Right cardiac atrium (tissue), 5 donors: ENCODE data around the gene RNF4. TPM values are rescaled to one million over a fixed set of nuclear protein-coding genes. Genes with fewer than 3 reads are reported as not detected.

Experiments
- ATAC-seq, 2 donors: fragments of 200-7000 bp; cut with Tn5 transposase; one replicate each; pipeline versions ENCODE4 v1.8.0 to v1.9.1; 2020; ENCODE audit warnings: moderate library complexity in 2 of 2, mild to moderate bottlenecking in 1 of 2
- DNase-seq, 3 donors: peaks; one replicate each; pipeline ENCODE4 v3.0.0-alpha.2; 2020
- H3K27ac ChIP-seq: one replicate; pipeline ENCODE4 v1.5.1; 2013; ENCODE audit warnings: mild to moderate bottlenecking, low read length, control low read depth, moderate library complexity
- H3K27me3 ChIP-seq: one replicate; pipeline ENCODE4 v1.6.1; 2013; ENCODE audit not compliant: control insufficient read depth, insufficient read depth
- H3K4me1 ChIP-seq: one replicate; pipeline ENCODE4 v1.6.1; 2013; ENCODE audit warnings: low read length; ENCODE audit not compliant: control insufficient read depth, insufficient read depth
- H3K4me3 ChIP-seq: one replicate; pipeline ENCODE4 v1.5.1; 2013; ENCODE audit warnings: low read length, control low read depth
- H3K9me3 ChIP-seq: one replicate; pipeline ENCODE4 v1.6.1; 2013; ENCODE audit warnings: low read length; ENCODE audit not compliant: control insufficient read depth
- WGBS: extraction: QIAGEN DNeasy Blood & Tissue Kit; methylation state at CpG from one replicate; pipeline ENCODE4 v1.1.7; 2013; 5-methylcytosine and 5-hydroxymethylcytosine counted together
- intact Hi-C, 4 donors: fragments of 100-400 bp; cut with DNase I; formaldehyde crosslinking; loops; one replicate each; pipeline versions ENCODE4 v1.11.0 to v1.14.0; 2022 to 2023
- polyA plus RNA-seq: library from polyadenylated mRNA; stranded (reverse); fragments of 200-250 nt; gene quantifications from one replicate; pipeline ENCODE4 v1.2.3, GENCODE V29; 2013
- total RNA-seq, 4 donors: library from RNA; stranded (reverse); fragmentation: NEBNext Ultra II Directional; extraction: Animal tissue kit (Norgen Biotek cat#: 25700); gene quantifications; one replicate each; pipeline ENCODE4 v1.2.1, GENCODE V29; 2021
- donor health status: healthy with polysubstance abuse.
- donor health status: DM: no; HTN: yes; CAD: no.
- donor health status: DM: no; HTN: no; CAD: no.
- donor health status: DM: no; HTN: yes; CAD: no; lungs with severe emphysema.
- donor health status: DM: yes; HTN: yes; CAD: no.

The RNF4 gene
- total and polyA plus RNA-seq, 5 donors, result 16.3 to 35.7 (median 29.5) TPM

DNA sequence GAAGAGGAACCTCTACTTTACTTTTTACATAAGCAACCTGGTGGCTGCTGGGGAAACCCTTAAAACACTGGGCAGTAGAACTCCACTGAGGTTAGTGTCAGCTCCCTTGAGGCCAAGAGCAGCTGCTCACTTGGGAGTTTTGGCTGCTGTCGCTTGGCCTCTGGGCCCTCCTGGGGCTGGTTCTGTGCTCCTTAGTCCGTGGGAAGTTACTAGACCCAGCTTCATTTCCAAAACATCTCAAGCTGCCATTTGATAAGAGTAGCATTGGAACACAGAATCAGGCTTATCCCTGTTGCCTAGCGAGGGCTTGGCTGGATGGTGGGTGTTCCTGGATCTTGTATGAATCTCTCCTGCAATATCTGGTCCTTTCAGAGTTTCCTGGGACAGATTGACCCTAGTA lies 26.1 kb downstream of the RNF4 start:
- DNase-seq (peak; percentile 24 to 66 (median 59)), ATAC-seq (peak; percentile 56 to 77)
- intact Hi-C loops, result no loop called here
- Histone ChIP-seq H3K4me1 (peaks cover 5% of the 10 kb centered on the region), H3K27me3 (no peaks in the 10 kb centered on the region), H3K9me3 (no peaks in the 10 kb centered on the region), H3K4me3 (no peak overlapping the region), H3K27ac (no peak overlapping the region)
- WGBS, result 42% methylated on average over 3 of the region's 3 CpGs

DNA sequence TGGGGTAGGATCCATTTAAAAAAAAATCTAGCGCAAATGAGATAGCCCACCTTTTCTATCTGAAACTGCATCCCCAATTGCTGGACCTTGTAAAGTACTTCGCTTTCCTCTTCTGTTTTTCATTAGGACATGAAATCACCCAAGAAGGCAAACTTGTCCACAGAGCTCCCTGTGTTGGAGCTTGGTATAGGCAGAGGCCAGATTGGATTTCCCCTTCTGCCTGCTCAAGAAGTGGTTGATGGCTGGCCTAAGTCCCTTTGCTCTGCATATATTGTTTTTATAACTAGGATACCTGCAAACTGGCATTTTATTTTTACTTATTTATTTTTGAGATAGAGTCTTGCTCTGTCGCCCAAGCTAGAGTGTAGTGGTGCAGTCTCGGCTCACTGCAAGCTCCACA lies 28.4 kb downstream of the RNF4 start:
- H3K4me1 ChIP-seq, result peaks cover 5% of the 10 kb centered on the region
- H3K27me3 ChIP-seq, result no peaks in the 10 kb centered on the region
- WGBS, result 98% methylated on average over 4 of the region's 4 CpGs
- intact Hi-C loops, result no loop called here
- ATAC-seq (no peak), DNase-seq (no peak)
- H3K27ac ChIP-seq, result no peak overlapping the region
- no peaks in the 10 kb centered on the region for H3K9me3 ChIP-seq
- no peak overlapping the region for H3K4me3 ChIP-seq

DNA sequence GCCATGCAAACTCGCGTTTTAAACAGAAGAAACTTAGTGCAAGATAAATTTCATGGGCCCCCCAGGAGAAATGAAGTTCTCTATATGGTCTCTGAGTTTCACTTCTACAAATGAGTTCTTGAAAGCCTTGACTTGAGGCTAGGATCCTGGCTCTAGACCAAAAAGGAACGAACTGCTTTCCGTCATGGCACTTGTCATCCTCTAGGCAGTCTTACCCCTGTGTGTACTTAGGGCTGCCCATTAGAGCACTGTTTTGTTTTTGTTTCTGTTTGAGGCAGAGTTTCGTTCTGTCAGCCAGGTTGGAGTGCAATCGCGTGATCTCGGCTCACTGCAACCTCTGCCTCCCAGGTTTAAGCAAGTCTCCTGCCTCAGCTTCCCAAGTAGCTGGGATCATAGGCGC lies 29.0 kb downstream of the RNF4 start:
- Histone ChIP-seq H3K9me3 (no peaks in the 10 kb centered on the region), H3K4me3 (no peak overlapping the region), H3K27me3 (no peaks in the 10 kb centered on the region), H3K4me1 (peaks cover 5% of the 10 kb centered on the region), H3K27ac (no peak overlapping the region)
- WGBS, result 89% methylated on average over 9 of the region's 9 CpGs
- intact Hi-C loops, result no loop called here
- DNase-seq (no peak), ATAC-seq (no peak)

DNA sequence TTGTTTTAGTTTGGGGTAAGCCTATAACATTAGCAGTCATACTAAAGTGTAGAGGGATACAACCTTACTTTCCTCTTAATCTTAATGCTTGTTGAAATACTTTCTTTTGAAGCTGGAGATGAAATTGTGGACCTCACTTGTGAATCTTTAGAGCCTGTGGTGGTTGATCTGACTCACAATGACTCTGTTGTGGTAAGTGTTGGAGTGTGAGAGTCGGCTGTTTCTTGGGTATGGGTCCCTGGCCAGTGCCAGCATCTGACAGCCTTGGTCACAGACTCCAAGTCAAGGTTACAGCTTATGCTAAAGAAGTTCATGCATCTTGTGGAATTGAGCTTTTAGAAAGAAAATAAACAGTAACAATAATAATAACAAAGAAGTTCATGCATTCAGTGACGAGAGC lies 31.6 kb downstream of the RNF4 start:
- intact Hi-C loops, result no loop called here
- ATAC-seq, result no peak

DNA sequence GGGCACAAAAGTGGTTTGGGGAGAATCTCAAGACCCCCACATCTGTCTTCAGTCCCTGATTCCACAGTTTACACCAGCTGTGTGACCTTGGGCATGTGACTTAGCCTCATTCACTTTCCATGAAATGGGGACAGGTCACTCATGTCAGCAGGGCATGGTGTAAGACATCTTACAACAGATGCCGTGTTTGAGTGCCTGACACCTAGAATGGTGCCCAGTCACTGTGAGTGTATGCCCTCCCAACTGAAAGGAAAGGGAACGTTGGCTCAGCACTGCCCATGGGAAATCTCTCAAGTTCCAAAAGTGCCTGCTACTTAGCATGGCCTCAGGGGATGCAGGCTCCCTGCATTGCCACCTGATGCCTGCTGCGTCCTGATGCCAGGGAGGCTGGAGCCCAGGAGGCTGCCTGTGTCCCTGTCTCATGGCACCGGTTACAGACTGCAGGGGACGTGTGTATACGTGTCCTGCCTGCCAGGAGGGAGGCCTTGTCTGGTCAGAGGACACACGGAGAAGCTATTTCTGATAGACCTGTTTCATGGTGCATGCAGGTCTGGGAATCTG lies 32.2 kb downstream of the RNF4 start:
- DNase-seq (no peak), ATAC-seq (peak; percentile 12 to 24)
- Histone ChIP-seq H3K9me3 (no peaks in the 10 kb centered on the region), H3K4me1 (no peaks in the 10 kb centered on the region), H3K4me3 (no peak overlapping the region), H3K27me3 (no peaks in the 10 kb centered on the region), H3K27ac (no peak overlapping the region)
- intact Hi-C loops, result no loop called here
- 85% methylated on average over 7 of the region's 7 CpGs for WGBS

More for the DNA sequence above, 31.6 kb downstream of the RNF4 start:
- H3K9me3 ChIP-seq, result no peaks in the 10 kb centered on the region
- 94% methylated on average over 2 of the region's 2 CpGs for WGBS
- no peak for DNase-seq
- H3K27me3 ChIP-seq, result no peaks in the 10 kb centered on the region
- H3K27ac ChIP-seq, result no peak overlapping the region
- H3K4me3 ChIP-seq, result no peak overlapping the region
- peaks cover 2% of the 10 kb centered on the region for H3K4me1 ChIP-seq

DNA sequence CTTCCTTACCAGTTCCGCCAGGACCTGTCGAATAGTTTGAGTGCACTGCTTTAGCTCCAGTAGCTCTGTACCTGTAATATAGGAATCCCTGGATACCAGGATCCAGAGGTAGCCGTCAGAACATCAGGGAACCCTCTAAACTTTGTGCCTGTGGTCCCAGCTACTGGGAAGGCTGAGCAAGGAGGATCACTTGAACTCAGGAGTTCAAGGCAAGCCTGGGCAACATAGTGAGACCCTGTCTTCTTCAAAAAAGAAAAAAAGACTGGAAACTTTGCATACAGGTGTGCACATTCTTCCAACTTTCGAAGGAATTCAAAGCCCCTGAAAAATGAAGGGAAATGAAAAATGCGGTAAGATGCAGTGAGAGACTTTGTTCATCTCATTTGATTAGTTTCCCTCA lies 34.9 kb downstream of the RNF4 start:
- Histone ChIP-seq H3K27ac (no peak overlapping the region), H3K4me1 (no peaks in the 10 kb centered on the region), H3K9me3 (no peaks in the 10 kb centered on the region), H3K4me3 (no peak overlapping the region), H3K27me3 (no peaks in the 10 kb centered on the region)
- no peak for DNase-seq
- ATAC-seq, result no peak
- WGBS, result 97% methylated on average over 5 of the region's 5 CpGs
- intact Hi-C loops, result no loop called here

DNA sequence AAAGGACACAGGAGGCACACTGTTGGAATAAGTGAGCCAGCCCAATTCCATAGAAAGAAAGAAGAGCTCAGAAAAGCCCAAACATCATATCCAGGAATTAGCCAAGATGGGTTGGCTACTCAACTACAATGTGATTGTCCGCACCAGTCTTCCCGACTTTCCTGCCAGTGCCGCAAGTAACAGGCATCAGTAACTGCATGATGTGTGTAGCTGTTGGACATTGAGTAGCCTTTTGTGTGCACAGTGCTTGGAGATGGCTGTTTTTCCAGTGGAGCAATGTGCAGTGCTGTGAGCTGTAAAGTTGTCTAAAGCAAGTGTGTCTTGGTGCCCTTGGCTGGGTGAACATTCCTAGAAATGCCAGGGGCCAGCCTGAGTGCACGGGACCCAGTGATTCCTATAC lies 38.4 kb downstream of the RNF4 start:
- Histone ChIP-seq H3K27ac (no peak overlapping the region), H3K4me3 (no peak overlapping the region), H3K4me1 (no peaks in the 10 kb centered on the region), H3K27me3 (no peaks in the 10 kb centered on the region), H3K9me3 (no peaks in the 10 kb centered on the region)
- ATAC-seq (no peak), DNase-seq (no peak)
- 88% methylated on average over 4 of the region's 4 CpGs for whole genome bisulfite sequencing
- intact Hi-C loops, result no loop called here

DNA sequence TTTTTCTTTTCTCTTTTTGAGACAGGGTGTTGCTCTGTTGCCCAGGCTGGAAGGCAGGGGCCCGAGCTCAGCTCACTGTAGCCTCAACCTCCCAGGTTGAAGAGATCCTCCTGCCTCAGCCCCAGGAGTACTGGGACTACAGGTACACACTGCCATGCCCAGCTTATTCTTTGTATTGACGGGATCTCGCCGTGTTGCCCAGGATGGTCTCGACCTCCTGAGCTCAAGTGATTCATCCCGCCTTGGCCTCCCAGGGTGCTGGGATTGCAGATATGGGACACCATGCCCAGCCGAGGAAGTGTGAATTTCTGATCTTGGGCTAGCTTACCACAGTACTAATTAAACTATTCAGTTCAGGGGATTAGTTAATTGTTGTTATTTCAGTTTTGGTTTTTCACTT lies 38.9 kb downstream of the RNF4 start:
- no peak for DNase-seq
- no peaks in the 10 kb centered on the region for H3K27me3 ChIP-seq
- no peaks in the 10 kb centered on the region for H3K4me1 ChIP-seq
- intact Hi-C loops, result no loop called here
- no peak overlapping the region for H3K4me3 ChIP-seq
- no peaks in the 10 kb centered on the region for H3K9me3 ChIP-seq
- ATAC-seq, result no peak
- H3K27ac ChIP-seq, result no peak overlapping the region
- WGBS, result 91% methylated on average over 7 of the region's 7 CpGs

DNA sequence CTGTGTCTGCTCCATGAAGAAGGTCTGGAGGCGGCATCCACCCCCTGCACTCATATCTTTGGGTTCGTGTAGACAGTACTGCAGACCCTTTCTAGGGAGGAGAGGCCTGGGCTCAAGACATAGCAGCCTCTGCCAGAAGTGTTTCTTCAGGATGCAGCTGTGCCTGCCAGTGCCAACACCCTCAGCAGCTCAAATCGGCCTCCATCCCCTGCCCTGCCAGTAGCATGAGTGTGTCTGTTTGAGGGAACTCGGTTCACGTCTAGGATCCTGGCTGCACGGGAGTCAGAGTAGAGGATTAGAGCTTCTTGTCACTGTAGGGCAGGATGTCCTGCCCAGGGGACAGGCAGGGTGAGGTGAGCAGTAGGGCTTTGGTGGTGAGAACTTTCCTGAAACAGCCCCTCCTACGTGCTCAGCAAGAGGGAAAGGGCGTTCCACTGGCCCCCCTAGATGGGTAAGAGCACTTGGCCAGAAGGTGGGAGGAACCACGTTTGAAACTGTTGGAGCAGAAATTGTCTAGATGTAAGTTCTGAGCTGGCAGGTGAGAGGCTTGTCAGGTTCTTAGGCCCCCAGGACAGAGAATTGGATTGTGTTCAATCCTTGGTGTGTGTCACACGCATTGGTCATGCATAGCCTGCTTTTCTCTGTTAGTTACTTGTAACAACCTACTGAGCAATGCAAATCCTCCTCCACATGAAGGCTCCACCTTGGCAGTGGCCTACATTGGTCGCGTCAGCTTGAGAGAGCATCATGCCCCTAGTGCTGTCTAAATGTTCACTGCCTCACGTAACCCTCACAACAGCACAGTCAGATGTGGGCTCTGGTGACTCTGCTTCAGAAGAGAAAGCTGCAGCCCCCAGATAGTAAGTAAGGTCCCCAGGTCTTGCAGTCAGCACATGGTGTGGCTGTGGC lies 41.7 kb downstream of the RNF4 start:
- H3K9me3 ChIP-seq, result no peaks in the 10 kb centered on the region
- WGBS, result 83% methylated on average over 13 of the region's 13 CpGs
- DNase-seq (no peak), ATAC-seq (no peak)
- no peak overlapping the region for H3K4me3 ChIP-seq
- intact Hi-C loops, result no loop called here
- H3K27me3 ChIP-seq, result no peaks in the 10 kb centered on the region
- H3K4me1 ChIP-seq, result no peaks in the 10 kb centered on the region
- no peak overlapping the region for H3K27ac ChIP-seq

DNA sequence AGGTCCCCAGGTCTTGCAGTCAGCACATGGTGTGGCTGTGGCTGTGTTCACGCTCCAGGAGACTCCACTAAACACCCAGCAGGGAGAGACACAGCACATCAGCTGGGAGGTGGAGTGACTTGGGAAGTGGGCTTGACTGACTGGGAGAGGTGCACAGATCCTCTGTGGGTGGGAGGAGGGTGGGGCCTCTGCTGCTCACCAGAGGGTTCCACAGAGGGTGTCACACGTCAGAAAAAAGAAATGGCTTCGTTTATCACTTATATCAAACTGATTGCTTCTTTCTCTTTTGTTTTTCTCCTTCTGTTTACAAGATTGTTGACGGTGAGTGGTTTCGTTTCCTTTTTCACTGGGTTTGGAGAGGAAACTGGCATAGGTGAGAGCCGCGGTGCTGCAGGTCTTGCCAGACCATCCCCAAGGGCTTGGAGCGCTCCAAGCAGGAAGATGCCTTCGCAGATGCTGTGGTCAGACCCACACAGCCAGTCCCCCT lies 42.8 kb downstream of the RNF4 start:
- intact Hi-C loops, result no loop called here
- ATAC-seq (no peak), DNase-seq (no peak)
- Histone ChIP-seq H3K9me3 (no peaks in the 10 kb centered on the region), H3K27me3 (no peaks in the 10 kb centered on the region), H3K27ac (no peak overlapping the region), H3K4me1 (peaks cover 8% of the 10 kb centered on the region), H3K4me3 (no peak overlapping the region)
- 72% methylated on average over 9 of the region's 9 CpGs for WGBS

DNA sequence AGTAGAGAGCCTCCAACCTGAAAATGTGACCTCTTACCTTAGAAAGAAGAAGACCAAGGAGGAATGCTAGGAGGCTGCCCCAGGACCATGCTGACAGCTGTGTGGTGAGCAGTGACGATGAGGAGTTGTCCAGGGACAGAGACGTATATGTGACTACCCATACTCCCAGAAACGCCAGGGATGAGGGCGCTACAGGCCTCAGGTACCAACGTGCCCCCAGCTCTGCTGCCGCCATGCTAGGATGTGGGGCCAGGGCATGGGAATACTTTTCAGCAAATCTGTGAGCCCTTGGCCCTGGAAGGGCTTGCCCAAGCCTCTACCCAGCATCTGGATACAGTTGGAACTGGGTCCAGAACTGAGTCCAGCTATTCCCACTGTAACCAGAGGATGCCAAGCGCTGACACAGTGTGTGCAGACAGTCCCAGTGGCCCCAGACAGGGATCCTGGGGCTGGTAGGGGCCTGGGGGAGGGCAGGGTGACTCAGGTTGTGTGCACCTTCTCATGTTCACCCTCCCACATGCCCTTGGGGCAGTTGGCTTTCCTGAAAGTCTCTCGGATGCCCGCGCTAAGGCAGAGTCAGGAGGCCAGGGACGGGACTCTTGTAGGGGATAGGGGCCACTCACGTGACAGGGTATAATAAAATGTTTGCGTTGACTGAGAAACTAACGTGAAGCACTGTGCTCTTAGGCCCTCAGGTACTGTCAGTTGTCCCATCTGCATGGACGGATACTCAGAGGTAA lies 43.7 kb downstream of the RNF4 start:
- DNase-seq (no peak), ATAC-seq (no peak)
- Histone ChIP-seq H3K4me1 (peaks cover 8% of the 10 kb centered on the region), H3K27ac (no peak overlapping the region), H3K27me3 (no peaks in the 10 kb centered on the region), H3K4me3 (no peak overlapping the region), H3K9me3 (no peaks in the 10 kb centered on the region)
- WGBS, result 94% methylated on average over 15 of the region's 15 CpGs
- intact Hi-C loops, result no loop called here
